Ecto neural progenitor cell (in vitro differentiated cells): ENCODE data around the gene PRELID2.
"Not testable (repeated sequence)": the region's sequence is repeated elsewhere in the genome, so short reads cannot be mapped to it uniquely, and the experiment has no call there.

Experiments
- DNase-seq: peaks from one replicate; pipeline ENCODE4 v3.0.0-alpha.2; 2018; ENCODE audit warnings: low spot score

The PRELID2 gene

GRCh38 chr5:145739843-145740242 is 95.3 kb downstream of the PRELID2 start:
- DNase-seq, result no peak

- no peak for DNase-seq
Measured at GRCh38 chr5:145738227-145738626, 96.9 kb downstream of the PRELID2 start.

GRCh38 chr5:145737578-145737977 is 97.6 kb downstream of the PRELID2 start:
- no peak for DNase-seq

GRCh38 chr5:145729956-145730355 is 105.2 kb downstream of the PRELID2 start:
- not testable (repeated sequence) for DNase-seq

GRCh38 chr5:145723516-145723915 is 111.6 kb downstream of the PRELID2 start:
- no peak for DNase-seq

- DNase-seq, result no peak
Measured at GRCh38 chr5:145718956-145719355, 116.2 kb downstream of the PRELID2 start.

GRCh38 chr5:145715412-145715811 is 119.7 kb downstream of the PRELID2 start:
- DNase-seq, result no peak

GRCh38 chr5:145712245-145712644 is 122.9 kb downstream of the PRELID2 start:
- DNase-seq, result no peak

GRCh38 chr5:145711417-145711816 is 123.7 kb downstream of the PRELID2 start:
- DNase-seq, result no peak
